GM06990 (cell line): ENCODE data around the gene LRRC7.
"Not testable (repeated sequence)": the region's sequence is repeated elsewhere in the genome, so short reads cannot be mapped to it uniquely, and the experiment has no call there.

ENCODE experiments used
- DNase-seq: peaks from one replicate; pipeline ENCODE4 v3.0.0-alpha.2; 2011; ENCODE audit not compliant: insufficient read length; ENCODE audit errors: extremely low read depth
- H3K27me3 ChIP-seq: replicated peaks from 2 replicates; pipeline ENCODE4 v1.6.0; 2011; ENCODE audit warnings: low read length; ENCODE audit not compliant: control insufficient read depth, insufficient read depth
- H3K36me3 ChIP-seq: 2 replicates; pipeline ENCODE4 v1.5.1; 2011; ENCODE audit warnings: low read length; ENCODE audit not compliant: control insufficient read depth, insufficient read depth
- H3K4me3 ChIP-seq: replicated peaks from 2 replicates; pipeline ENCODE4 v1.5.1; 2011; ENCODE audit warnings: low read depth, mild to moderate bottlenecking, control low read depth, low read length
- TF ChIP-seq, protein P1 (sequence below): IDR thresholded peaks from 2 replicates; pipeline ENCODE4 v1.5.1; 2011; ENCODE audit warnings: low read length, control low read depth, mild to moderate bottlenecking, inconsistent platforms; ENCODE audit not compliant: insufficient read depth, poor library complexity, severe bottlenecking

The LRRC7 gene

DNA sequence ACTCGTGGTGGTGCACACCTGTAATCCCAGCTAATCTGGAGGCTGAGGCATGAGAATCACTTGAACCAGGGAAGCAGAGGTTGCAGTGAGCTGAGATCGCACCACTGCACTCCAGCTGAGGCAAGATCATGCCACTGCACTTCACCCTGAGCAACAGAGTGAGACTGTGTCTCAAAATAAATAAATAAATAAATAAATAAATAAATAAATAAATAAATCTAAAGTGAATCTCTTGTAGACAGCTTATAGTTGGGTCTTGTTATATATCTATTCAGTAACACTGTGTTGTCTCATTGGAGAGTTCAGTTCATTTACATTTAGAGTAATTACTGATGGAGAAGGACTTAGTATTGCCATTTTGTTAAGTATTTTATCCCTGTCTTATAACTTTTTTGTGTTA, 379.2 kb downstream of the LRRC7 start:
- Histone ChIP-seq H3K4me3 (no peak overlapping the region), H3K27me3 (no peaks in the 10 kb centered on the region), H3K36me3 (no peaks in the 10 kb centered on the region)
- TF ChIP-seq, protein P1, sequence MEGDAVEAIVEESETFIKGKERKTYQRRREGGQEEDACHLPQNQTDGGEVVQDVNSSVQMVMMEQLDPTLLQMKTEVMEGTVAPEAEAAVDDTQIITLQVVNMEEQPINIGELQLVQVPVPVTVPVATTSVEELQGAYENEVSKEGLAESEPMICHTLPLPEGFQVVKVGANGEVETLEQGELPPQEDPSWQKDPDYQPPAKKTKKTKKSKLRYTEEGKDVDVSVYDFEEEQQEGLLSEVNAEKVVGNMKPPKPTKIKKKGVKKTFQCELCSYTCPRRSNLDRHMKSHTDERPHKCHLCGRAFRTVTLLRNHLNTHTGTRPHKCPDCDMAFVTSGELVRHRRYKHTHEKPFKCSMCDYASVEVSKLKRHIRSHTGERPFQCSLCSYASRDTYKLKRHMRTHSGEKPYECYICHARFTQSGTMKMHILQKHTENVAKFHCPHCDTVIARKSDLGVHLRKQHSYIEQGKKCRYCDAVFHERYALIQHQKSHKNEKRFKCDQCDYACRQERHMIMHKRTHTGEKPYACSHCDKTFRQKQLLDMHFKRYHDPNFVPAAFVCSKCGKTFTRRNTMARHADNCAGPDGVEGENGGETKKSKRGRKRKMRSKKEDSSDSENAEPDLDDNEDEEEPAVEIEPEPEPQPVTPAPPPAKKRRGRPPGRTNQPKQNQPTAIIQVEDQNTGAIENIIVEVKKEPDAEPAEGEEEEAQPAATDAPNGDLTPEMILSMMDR: no peak
- no peak for DNase-seq

DNA sequence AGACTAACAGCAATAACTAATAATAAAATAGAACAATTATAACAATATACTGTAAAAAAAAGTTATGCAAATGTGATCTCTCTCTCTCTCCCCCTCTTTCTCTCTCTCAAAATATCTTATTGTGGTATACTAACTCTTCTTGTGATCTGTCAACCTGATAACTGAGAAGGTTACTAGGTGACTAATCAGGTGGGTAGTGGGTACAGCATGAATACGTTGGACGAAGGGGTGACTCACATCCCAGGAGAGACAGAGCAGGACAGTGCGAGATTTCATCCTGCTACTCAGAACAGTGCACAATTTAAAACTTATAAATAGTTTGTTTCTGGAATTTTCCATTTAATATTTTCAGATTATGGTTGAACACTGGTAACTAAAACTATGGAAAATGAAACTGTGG, 380.1 kb downstream of the LRRC7 start:
- TF ChIP-seq, protein P1: no peak
- Histone ChIP-seq H3K36me3 (no peaks in the 10 kb centered on the region), H3K27me3 (no peaks in the 10 kb centered on the region), H3K4me3 (no peak overlapping the region)
- no peak for DNase-seq

DNA sequence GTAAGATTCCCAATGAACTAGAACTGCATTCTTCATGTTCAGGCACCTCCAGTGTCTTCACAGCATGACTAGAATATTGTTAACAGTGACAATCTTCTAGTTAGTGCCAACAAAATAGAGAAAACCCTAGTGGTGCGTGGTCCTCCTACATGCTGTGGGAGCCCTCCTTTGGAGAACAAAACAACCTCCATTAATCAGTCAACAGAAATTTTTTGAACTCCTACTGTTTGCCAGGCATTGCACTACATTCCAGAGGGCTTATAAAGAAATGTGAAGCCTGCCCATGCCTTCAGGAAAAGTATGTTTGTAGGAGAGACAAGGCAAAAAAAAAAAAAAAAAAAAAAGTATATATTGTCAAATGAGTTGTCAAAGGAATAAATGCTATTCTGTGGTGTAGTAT, 385.0 kb downstream of the LRRC7 start:
- TF ChIP-seq, protein P1: no peak

DNA sequence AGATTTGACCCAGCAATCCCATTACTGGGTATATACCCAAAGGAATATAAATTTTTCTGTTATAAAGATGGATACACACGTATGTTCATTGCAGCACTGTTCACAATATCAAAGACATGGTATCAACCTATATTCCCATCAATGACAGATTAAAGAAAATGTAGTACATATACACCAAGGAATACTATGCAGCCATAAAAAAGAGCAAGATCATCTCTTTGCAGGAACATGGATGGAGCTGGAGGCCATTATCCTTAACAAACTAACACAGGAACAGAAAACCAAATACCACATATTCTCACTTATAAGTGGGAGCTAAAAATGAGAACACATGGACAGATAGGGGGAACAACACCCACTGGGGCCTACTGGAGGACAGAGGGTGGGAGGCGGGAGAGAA, 394.7 kb downstream of the LRRC7 start:
- not testable (repeated sequence) for H3K27me3 ChIP-seq, DNase-seq, H3K4me3 ChIP-seq, H3K36me3 ChIP-seq

More for the DNA sequence above, 385.0 kb downstream of the LRRC7 start:
- H3K36me3 ChIP-seq: no peaks in the 10 kb centered on the region
- H3K27me3 ChIP-seq: no peaks in the 10 kb centered on the region
- H3K4me3 ChIP-seq: no peak overlapping the region
- DNase-seq: no peak

DNA sequence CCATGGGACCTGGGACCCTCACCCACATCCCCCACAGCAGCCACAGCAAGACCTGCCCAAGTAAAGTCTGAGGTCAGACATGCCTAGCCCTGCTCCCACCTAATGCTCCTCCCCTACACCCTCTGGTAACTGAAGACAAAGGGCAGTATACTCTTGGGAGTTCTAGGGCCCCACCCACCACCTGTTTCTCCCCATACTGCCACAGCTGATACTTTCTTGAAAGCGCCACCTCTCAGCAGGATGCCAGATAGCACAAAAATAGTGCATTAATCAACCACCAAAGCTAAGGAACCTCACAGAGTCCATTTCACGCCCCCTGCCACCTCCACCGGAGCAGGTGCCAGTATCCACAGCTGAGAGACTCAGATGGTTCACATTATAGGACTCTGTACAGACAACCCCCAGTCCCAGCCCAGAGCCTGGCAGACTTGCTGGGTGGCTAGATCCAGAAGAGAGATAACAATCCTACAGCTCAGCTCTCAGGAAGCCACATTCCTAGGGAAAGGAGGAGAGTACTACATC, 399.6 kb downstream of the LRRC7 start:
- Histone ChIP-seq H3K27me3 (no peaks in the 10 kb centered on the region), H3K4me3 (no peak overlapping the region), H3K36me3 (no peaks in the 10 kb centered on the region)
- TF ChIP-seq, protein P1: no peak
- DNase-seq: peak; percentile 5

DNA sequence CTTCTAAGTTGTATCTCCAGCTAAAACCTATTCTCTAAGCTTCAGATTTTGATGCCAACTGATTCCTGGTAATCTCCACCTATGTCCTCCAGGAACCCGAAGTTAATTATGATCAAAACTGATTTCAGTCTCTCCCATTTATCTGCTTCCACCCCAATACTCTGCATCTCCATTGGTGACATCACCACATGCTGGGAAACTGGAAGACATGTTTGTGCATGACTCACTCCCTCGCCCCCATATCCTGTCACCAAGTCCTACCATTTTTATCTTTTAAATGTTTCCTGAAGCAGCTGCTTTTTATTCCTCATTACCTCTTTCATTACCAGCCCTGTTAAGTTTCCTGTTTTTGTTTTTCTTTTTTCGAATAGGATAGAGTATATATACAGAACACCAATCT, 409.2 kb downstream of the LRRC7 start:
- TF ChIP-seq, protein P1: no peak
- Histone ChIP-seq H3K36me3 (no peaks in the 10 kb centered on the region), H3K4me3 (no peak overlapping the region), H3K27me3 (no peaks in the 10 kb centered on the region)
- no peak for DNase-seq
